ENCODE data around the gene MAST4.

Gene MAST4

GRCh38 chr5:67003685-67003934 is 407.4 kb downstream of the MAST4 start:
- DNase-seq, result no peak

- DNase-seq, result peak; percentile 88
These were observed 407.9 kb downstream of the MAST4 start for GRCh38 chr5:67003935-67004729.

DNA sequence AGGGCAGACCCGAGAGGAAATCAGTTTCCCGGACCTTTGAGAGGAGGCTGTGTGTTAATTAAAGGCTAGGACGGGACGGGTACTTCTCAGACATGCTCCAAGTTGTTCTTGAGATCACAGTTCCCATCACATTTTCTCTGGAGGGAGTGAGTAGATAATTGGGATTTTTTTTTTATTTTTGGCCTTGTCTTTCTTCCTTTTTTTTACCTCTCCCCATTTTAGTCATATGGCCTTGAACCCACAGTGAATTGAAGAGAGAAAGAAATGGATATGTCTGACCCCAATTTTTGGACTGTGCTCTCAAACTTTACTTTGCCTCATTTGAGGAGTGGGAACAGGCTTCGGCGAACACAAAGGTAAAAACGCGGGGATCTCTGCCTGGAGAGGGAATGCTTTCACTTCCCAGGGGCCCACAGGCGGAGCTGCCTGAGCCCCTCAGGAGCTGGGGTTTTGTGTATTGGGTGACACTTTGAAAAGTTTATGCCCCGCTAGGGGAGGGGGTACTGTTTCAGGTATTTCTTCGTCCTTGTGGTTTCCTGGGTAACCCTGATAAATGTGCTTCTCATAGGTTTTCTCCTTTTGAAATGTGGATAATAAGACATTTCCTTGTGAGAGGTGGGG is 408.6 kb downstream of the MAST4 start:
- DNase-seq, result no peak

GRCh38 chr5:67005737-67006499 is 409.7 kb downstream of the MAST4 start:
- DNase-seq, result no peak

- DNase-seq, result no peak
These were observed 410.3 kb downstream of the MAST4 start for GRCh38 chr5:67006500-67006848.

DNA sequence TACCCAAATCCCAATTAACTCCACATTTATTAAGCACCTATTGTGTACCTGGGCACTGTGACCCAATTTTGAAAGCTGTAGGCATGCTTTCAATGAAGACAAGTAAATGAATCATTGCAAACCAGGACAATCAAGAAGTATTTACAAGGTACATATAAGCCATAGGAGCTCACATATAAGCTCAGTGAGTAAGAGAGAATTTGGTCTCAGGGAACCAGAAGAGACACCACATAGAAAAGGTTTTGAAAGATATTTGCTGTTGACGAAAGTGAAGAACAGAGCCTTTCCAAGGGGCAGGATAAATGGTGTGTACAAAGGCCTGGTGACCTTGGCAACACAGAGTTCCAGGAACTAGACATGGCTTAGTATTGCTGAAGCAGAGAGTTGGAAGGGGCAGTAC is 412.8 kb downstream of the MAST4 start:
- DNase-seq, result no peak

DNA sequence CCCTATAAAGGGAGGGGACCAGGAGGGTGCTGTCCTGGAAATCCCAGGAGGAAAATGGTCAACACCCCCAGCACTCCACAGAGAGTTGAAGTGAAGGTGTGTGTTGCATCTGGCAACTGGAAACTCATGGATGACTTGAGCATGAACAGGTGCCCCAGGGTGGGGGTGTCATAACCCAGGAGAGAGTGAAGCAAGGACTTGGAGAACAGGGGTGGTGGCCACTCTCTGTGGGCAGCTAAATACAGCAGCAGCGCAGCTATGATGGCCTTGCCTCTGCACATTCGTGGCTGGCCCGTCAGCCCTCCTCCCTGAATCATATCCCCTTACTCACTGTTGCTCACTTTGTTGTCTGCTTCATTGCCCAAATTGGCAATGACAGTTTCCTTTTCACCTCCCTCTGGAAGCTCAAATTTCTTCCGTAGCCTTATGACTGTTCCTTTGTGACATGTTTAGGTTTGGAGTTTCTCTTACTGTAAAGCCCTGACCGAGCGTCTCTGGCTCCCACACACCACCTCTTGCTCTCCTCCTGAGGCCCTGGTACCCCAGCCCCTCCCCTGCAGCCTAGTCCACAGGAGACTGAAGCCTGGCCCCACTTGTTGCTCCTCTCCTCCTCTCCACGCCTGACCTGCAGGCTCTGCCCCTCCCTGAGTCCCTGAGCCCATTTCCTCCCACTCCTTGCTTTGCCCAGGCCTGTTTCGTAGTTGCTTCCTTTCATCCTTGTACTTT is 414.7 kb downstream of the MAST4 start:
- DNase-seq, result no peak

- DNase-seq, result no peak
These were observed 415.2 kb downstream of the MAST4 start for GRCh38 chr5:67011422-67011821.

- DNase-seq, result no peak
These were observed 416.0 kb downstream of the MAST4 start for GRCh38 chr5:67012171-67012570.

GRCh38 chr5:67013719-67014118 is 417.5 kb downstream of the MAST4 start:
- no peak for DNase-seq

DNA sequence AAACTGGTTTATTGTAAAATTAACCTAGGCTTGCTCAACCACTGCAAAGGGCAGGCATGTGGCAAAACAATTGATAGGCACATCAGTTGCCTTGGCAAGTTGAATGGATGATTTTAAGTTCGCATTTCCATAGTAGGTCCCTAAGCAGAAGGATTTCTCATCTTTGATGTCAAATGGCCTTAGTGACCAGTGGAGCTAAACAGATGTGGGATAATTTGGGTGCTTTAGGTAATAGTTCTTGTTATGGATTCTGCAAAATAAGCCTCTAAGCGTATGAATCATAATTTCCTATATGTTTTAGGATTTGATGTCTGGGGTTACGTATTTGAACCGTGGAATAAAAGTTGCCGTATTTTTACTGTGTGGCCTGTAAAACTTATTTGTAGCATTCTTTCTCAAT is 418.0 kb downstream of the MAST4 start:
- DNase-seq, result no peak

DNA sequence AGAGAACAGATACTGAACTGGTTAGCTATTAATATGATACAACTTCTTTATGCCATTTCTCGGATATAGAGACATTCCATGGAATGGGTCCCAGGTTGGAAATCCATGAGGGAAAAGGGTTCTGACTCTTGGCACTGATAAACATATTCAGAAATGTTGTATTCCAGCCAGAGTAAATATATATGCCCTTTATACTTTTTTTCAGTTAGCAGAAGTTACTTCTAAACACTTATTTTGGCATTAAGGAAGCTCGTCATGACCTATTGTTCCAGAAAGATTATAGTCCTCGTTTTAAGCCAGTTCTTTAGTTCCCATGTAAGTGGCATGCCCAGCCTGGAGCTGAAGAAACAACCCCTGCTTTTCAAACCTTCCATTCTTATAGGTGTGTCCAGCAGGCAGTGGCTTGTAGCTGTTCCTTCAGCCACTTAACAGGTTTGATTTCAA is 418.8 kb downstream of the MAST4 start:
- DNase-seq, result no peak

- DNase-seq, result no peak
These were observed 419.5 kb downstream of the MAST4 start for GRCh38 chr5:67015541-67016191.

DNA sequence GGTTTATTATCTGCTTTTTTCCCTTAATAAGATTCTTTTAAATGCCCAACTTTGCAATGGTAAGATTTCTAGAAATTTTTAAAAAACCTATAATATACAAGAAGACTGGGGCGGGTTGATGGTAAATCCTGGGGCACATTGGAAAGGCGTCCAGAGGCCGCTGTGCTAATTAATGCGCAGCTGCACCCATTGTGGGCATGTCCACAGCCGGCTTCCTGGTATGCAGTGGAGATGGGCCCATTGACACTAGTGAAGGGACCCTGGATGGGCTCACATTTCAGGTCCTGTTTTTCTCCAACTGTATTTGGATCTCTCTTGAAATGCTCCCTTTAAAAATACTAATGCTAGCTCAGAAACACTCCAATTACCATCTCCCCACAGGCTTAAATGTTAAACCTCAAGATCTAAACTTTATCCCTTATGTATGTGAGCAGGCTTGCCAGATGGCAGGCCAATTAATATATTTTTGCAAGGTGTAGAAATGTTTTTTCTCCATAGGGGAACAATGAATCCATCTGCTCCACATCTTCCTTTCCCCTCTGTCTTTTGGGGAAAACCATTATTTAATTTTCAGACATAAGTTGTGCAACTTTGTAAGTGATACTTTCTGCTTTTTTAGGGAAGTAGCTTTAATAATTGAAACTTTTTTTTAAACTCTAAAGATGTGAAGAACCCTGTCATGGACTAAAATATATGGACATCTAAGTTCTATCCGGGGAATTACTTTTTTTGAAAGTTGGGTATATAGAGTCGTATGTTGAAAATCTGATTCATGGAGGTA is 423.1 kb downstream of the MAST4 start:
- no peak for DNase-seq

DNA sequence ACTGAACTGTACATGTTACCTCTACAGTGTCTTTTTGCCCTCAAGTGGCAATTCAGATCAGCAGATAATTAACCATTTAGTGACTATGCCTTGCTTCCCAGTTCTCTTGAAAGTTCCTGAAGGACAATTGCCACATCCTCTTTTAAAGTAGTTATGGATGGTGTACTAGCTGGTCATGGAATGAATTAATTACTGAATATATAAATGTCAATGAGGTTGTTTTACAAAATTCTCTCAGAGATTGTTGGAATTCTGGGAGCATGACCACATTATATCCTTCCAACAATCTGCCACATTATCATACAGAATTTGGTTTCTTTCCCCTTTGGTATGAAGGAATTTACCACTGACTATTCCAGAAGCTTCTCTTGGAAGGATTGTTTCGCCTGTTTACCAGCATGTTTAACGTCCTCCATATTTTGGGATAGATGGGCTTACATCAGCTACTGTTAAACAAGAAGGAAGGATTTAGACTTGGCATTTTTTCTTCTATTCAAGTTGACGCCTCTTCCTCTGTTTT is 424.0 kb downstream of the MAST4 start:
- no peak for DNase-seq

GRCh38 chr5:67021031-67021430 is 424.8 kb downstream of the MAST4 start:
- no peak for DNase-seq

DNA sequence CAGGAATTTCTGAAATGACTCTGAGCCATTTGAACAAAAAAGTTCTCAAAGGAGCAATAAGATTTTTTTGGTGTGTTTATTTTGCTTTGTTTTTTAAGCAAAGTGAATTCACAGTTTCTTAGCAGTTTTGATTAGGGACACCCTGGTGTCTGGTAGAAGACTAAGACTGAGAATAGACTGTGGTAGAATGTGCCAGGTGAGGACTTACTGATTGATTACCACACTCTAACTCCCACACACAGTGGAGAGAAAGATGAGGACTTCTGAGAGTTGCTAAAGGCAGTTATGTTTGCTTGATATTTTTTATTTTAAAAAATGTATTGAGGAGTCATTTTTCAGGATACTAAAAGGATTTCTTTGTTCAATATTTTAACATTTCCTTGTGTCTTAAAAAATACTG is 425.3 kb downstream of the MAST4 start:
- no peak for DNase-seq

GRCh38 chr5:67021962-67022361 is 425.8 kb downstream of the MAST4 start:
- no peak for DNase-seq

DNA sequence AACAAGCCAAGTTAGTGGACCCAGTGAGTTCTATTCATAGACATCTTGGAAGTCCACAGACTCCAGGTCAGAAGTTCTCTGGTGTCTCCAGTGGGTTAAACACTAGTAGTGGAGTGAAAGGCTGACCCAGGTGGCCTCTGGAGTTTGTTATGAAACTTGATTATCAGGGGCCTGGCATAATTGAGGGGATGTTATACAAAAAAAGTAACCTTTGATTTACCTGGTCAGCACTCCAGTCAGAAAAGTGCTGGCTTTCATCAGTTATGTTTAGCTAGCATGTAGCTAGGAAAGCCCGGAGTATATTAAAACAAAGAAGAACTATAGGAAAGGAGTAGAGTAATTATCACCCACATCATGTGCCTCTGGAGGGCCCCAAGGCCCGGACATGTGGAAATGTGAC is 429.3 kb downstream of the MAST4 start:
- DNase-seq, result no peak

DNA sequence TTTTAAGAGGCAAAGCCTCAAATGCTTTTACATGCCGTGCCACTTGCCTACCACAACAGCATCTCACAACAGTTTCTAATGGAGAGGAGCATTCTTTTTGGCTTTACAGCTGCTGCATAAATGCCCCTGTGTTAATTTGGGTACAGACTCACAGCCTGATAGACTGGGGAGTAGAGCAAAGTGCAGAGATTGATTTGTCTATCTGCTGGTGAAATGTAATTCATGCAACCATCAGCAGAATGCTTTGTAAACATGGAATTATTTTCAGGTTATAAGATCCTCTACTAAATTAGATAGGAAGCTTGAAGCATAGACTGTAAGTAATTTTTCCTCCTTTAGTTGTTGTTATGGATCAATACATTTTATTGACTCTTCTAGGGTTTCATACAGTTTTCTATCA is 430.1 kb downstream of the MAST4 start:
- DNase-seq, result no peak

- DNase-seq, result no peak
These were observed 431.0 kb downstream of the MAST4 start for GRCh38 chr5:67027171-67027570.

GRCh38 chr5:67028371-67028770 is 432.2 kb downstream of the MAST4 start:
- no peak for DNase-seq
